ELR (cell line): ENCODE data around the gene HMOX1.
A peak's percentile ranks its signal among the peaks of the same experiment; 100 is the strongest.

Experiments used
- DNase-seq: peaks from one replicate; pipeline ENCODE4 v3.0.0-alpha.2; 2015; ENCODE audit warnings: low read depth

Gene HMOX1

DNA sequence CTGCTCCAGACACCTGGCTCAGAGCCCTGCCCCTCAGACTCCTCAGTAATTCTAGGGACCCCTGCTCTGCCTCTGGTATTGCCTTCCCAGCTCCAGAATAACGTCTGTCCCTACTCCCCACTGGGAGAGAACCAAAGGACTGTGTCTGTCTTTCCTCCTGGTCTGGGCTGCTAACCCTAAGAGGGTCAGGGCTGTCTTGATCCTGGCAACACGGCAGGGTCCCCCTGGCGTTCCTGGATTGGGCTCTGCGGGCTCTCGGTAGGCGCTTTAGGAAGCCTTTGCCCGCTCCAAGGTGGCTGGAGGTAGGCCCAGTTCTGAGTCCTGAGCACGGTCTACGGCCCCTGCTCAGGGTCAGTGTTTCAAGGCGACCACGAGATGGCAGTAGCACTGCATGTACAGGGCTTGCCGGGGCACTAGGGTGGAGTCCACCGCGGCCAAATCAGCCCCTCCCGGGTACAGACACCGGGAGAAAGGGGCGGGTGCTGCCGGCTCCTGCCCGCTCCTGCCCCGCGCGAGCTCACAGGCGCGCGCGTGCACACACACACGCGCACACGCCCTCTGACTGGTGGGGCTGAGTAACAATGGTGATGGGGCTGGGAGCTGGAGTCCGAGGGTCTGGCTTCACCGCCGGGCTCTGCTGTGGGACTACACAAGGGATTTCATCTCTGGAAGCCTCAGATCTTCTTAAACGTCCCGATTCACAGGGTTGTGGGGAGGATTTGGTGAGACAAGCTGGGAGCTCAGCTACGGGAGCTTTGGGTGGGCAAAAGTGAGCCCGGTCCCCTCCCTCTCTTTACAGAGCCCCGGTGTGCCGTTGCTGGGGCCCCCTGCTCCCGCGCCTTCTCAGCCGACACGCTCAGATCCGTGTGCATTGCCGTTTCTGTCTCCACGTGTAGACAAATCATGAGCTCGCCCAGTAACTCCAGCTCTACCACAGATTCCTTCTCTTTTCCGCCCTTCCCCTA, 30.1 kb upstream of the HMOX1 start:
- DNase-seq, result peak; percentile 92

- peak; percentile 40 for DNase-seq
Measured at GRCh38 chr22:35352214-35353111, 28.4 kb upstream of the HMOX1 start.

GRCh38 chr22:35353318-35353717, 27.6 kb upstream of the HMOX1 start:
- DNase-seq, result no peak

- DNase-seq, result no peak
Measured at GRCh38 chr22:35354068-35354467, 26.8 kb upstream of the HMOX1 start.

GRCh38 chr22:35357883-35358621, 22.8 kb upstream of the HMOX1 start:
- DNase-seq, result peak; percentile 88

GRCh38 chr22:35359380-35360065, 21.4 kb upstream of the HMOX1 start:
- DNase-seq, result peak; percentile 42

- no peak for DNase-seq
Measured at GRCh38 chr22:35361001-35361558, 19.8 kb upstream of the HMOX1 start.

GRCh38 chr22:35363566-35364086, 17.3 kb upstream of the HMOX1 start:
- no peak for DNase-seq

- DNase-seq, result peak; percentile 80
Measured at GRCh38 chr22:35364230-35364629, 16.7 kb upstream of the HMOX1 start.

DNA sequence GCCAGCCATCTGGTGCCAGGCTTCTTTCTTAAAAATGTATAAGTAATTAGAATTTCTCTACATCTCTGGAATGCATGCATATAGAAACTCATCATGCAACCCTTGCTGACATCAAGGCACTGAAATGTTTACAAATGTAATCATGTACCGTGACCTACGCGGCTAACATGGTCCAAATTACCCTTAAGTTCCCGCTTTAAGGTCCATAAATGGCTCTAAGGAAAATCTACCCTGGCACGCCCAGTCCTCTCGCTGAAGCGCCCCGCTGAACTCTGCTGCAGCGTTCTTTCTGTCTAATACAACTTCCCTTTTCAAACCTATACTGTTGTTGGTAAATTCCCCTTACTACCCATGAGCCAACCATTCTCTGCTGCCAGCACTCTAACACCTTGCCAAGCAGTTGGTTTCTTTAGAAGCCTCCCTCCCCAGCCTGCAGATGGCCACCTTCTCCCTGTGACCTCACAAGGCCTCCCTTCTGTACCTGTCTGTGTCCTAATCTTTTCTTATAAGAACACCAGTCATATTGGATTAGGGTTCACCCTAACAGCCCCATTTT, 13.5 kb upstream of the HMOX1 start:
- DNase-seq, result no peak

GRCh38 chr22:35368386-35368785, 12.5 kb upstream of the HMOX1 start:
- no peak for DNase-seq

- DNase-seq, result no peak
Measured at GRCh38 chr22:35369996-35370395, 10.9 kb upstream of the HMOX1 start.

GRCh38 chr22:35373781-35374180, 7.1 kb upstream of the HMOX1 start:
- DNase-seq, result no peak

GRCh38 chr22:35375031-35375430, 5.9 kb upstream of the HMOX1 start:
- peak; percentile 57 for DNase-seq

- DNase-seq, result no peak
Measured at GRCh38 chr22:35375526-35375925, 5.4 kb upstream of the HMOX1 start.

- peak; percentile 99 for DNase-seq
Measured at GRCh38 chr22:35376728-35377472, 4.0 kb upstream of the HMOX1 start.

DNA sequence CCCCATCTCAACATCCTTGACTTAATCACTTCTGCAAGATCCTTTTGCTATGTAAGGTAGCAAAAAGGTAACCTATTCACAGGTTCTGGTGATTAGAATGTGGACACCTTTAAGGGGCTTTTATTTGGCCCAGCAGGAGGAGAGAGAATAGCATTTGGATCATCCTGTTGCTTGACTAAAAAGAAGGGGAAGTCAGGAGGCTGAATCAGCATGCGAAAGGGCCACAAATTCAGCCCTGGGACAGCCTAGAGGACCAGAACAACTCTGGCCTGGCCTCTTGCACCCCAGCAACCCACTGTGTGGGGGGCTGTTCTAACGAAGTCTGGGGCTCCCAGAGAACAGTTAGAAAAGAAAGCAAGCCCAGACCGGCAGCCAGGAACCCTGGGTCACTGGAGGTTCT, 3.2 kb upstream of the HMOX1 start:
- no peak for DNase-seq

DNA sequence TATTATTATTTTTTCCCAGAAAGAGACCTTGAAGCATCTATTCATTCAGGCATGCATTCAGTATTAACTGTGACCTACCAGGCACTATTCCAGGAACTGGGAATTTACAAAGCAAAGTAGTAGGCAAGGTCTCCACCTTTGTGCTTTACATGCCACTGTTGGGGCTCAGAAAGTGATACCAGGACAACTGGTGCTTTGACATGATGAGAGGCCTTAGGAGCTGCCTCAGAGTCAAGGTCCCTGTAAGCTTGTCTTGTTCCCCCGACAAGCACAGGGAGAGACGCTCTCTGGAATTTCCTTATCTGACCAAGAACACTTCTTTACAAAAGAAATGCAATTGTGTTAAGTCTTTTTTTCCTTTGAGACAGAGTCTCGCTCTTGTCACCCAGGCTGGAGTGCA, 2.3 kb upstream of the HMOX1 start:
- DNase-seq, result no peak

DNA sequence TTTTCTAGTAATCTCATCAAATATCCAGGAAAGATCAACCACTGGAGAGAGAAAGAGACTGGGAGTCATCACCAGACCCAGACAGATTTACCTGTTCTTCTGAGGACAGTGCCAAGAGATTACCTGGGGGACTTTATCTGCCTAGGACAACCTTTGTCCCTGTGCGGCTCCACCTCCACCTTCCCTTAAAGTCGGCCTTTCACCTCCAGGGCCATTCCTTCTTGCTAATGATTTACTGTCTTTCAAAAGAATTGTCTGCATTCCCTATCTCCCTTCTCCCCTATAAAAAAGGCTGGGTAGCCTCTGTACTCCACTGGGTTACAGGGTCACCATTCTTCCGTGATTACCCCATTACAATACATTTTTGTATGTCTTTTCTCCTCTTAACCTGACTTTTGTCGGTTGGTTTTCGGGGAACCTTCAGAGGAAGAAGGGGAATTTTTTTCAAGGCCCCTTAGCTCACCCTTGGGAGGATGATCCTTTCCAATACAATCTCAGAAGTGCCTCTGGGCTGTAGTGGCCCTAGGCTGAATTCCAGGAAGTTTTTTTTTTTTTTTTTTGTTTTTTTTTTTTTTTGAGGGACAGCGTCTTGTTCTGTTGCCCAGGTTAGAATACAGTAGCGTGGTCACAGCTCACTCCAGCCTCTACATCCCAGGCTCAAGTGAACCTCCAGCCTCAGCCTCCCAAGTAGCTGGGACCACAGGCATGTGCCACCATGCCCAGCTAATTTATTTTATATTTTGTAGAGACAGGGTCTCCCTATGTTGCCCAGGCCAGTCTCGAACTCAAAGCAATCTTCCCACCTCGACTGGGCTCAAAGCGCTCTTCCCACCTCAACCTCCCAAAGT, 1.5 kb upstream of the HMOX1 start:
- DNase-seq, result no peak
